Hindlimb muscle (tissue), 1 donor: ENCODE data around the gene PREX1. TPM values are rescaled to one million over a fixed set of nuclear protein-coding genes. Genes with fewer than 3 reads are reported as not detected.
"Not testable (repeated sequence)": the region's sequence is repeated elsewhere in the genome, so short reads cannot be mapped to it uniquely, and the experiment has no call there.

ENCODE experiments used
- DNase-seq: peaks from one replicate; pipeline ENCODE4 v3.0.0-alpha.2; 2013
- polyA plus RNA-seq: library from polyadenylated mRNA; unstranded; fragments of 120-200 nt; gene quantifications from one replicate; pipeline ENCODE4 v1.2.1, GENCODE V29; 2013; ENCODE audit not compliant: insufficient read length

PREX1 gene
- polyA plus RNA-seq, 1 donor = 20.0 TPM

- DNase-seq = no peak
Measured at GRCh38 chr20:48847498-48848205, 19.9 kb upstream of the PREX1 start.

GRCh38 chr20:48846516-48847492 lies 19.0 kb upstream of the PREX1 start:
- DNase-seq = no peak

- DNase-seq = no peak
Measured at GRCh38 chr20:48845721-48846306, 18.0 kb upstream of the PREX1 start.

DNA sequence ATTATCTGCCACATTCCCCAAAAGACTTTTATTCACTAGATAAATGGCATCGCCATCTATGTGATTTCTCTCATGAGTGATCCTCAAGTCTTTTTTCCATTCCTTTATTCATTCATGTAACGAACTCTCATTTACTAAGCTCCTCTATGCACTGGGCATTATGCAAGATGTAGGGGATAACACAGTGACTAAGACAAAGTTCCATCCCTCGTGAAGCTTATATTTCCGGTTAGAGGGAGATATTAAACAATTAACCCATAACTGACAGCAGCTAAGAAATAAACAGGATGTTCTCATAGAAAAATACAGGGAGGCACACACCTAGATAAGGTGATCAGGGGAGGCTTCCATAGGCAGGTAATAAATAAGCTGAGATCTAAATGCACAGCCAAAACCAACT lies 17.2 kb upstream of the PREX1 start:
- no peak for DNase-seq

DNA sequence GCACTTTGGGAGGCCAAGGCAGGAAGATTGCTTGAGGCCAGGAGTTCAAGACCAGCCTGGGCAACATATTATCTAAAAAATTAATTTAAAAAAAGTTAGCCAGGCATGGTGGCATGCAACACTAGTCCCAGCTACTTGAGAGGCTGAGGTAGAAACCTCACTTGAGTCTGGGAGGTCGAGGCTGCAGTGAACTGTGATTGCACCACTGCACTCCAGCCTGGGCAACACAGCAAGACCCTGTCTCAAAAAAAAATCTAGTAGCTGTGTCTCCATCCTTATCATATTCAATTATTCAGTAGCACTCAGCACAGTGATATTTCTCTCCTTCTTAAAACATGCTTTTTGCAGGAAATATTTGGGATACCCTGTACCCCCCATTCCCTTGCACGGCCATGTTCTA lies 16.1 kb upstream of the PREX1 start:
- DNase-seq = not testable (repeated sequence)

- DNase-seq = no peak
Measured at GRCh38 chr20:48843057-48843806, 15.4 kb upstream of the PREX1 start.

- no peak for DNase-seq
Measured at GRCh38 chr20:48841875-48842529, 14.2 kb upstream of the PREX1 start.

DNA sequence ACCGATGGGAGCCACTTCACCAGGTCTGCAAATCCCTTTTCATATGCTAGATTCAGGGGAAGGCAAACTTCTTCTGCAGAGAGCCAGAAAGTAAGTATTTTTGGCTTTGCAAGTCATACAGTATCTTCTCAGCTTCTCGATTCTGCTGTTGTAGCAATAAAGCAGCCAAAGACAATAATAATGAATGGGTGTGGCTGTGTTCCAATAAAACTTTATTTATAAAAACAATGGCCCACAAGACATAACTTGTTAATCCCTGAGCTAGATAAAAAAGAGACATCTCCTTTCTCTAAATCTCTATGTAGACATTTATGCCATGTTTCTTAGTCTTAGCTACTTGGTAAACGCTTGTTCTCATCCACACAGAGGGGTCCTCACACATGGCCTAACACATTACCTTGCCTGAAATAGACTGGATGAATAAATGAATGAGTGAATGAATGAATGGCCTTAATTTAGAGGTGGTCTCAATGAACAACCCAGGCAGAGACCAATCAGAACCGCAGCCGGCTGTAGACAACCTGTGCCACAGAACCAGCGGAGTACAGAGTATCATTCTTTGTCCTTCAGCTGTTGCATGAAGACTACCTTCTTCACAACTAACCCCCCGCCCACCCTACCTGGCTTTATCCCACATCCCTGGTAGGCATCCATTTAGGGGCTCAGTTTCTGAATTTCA lies 13.5 kb upstream of the PREX1 start:
- no peak for DNase-seq

DNA sequence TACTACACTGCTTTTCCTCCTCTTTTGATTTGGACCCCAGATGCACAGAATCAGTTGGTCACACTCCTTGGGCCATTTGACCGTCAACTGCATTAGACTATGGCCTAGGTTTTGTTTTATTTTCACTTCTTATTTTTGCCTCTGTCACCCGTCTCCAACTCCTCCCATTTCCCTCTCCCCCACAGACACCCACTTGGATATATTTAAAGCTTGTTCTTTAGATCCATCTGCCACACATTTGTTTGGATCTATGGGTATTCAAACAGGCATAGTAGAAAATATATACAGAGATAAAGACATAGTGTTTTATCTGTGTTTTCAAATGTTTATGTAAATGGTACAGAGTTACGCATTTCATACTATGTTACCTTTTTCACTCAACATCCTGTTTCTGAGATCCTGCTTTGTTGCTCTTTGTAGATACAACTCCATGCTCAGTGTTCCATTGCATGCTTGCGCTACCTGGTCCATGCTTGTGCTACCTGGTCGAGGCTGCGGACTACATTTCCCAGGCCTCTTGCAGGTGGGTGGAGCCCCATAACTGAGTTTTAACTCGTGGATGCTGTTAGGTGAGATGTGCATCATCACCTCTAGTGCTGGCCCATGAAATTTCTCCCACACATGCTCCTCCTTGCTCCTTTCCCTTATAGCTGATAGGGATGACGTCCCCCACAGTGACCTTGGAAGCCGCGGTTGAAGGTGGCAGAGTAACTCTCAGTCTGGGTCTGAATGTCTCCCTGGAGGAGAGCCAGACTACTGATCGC lies 11.5 kb upstream of the PREX1 start:
- DNase-seq = no peak

GRCh38 chr20:48837014-48837413 lies 9.2 kb upstream of the PREX1 start:
- no peak for DNase-seq

DNA sequence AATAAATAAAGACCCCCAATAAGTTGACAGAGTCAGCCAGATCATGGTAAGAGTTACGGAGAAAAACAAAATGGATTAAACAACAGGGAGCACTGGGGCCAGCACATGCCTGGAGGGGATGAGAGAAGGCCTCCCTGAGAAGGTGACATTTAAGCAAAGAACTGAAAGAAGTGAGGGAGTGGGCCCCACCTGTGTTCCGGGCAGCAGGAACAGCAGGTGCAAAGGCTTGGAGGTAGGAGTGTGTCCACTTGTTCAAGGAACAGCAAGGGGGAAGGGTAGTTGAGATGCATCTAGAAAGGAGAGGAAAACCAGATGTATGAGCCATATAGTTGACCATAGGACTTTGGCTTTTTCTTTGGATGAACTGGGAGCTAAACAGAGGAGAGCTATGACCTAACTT lies 7.6 kb upstream of the PREX1 start:
- no peak for DNase-seq

DNA sequence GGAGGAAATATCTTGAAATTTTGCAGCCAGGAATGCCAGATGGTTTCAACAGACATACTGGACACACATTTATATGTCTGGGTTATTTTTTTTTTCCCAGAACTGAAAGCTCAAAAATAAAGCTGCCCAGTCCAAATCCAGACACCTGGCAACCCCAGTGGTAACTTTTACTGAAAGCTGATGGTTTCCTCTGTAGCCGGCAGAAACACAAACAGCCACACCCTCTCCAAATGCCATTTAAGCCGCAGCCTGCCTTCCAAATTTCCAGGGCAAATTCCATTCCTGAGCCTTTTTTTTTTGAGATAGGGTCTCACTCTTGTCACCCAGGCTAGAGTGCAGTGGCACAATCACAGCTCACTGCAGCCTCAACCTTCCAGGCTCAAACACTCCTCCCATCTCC lies 6.5 kb upstream of the PREX1 start:
- DNase-seq = no peak

- DNase-seq = no peak
Measured at GRCh38 chr20:48832405-48832730, 4.6 kb upstream of the PREX1 start.

GRCh38 chr20:48831718-48832404 lies 4.1 kb upstream of the PREX1 start:
- DNase-seq = no peak

- DNase-seq = no peak
Measured at GRCh38 chr20:48830826-48831318, 3.1 kb upstream of the PREX1 start.

DNA sequence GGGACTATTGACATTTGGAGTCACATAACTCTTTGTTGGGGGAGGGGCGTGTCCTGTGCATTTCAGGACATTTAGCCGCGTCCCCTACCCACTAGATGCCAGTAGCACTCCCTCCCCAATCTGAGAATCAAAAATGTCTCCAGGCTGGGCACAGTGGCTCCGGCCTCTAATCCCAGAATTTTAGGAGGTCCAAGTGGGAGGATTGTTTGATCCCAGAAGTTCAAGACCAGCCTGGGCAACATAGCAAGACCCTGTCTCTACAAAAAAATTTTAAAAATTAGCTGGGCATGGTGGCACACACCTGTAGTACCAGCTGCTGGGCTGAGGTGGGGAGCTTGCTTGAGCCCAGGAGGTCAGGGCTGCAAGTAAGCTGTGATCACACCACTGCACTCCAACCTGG lies 2.1 kb upstream of the PREX1 start:
- no peak for DNase-seq

- DNase-seq = no peak
Measured at GRCh38 chr20:48828734-48829460, 1.1 kb upstream of the PREX1 start.

DNA sequence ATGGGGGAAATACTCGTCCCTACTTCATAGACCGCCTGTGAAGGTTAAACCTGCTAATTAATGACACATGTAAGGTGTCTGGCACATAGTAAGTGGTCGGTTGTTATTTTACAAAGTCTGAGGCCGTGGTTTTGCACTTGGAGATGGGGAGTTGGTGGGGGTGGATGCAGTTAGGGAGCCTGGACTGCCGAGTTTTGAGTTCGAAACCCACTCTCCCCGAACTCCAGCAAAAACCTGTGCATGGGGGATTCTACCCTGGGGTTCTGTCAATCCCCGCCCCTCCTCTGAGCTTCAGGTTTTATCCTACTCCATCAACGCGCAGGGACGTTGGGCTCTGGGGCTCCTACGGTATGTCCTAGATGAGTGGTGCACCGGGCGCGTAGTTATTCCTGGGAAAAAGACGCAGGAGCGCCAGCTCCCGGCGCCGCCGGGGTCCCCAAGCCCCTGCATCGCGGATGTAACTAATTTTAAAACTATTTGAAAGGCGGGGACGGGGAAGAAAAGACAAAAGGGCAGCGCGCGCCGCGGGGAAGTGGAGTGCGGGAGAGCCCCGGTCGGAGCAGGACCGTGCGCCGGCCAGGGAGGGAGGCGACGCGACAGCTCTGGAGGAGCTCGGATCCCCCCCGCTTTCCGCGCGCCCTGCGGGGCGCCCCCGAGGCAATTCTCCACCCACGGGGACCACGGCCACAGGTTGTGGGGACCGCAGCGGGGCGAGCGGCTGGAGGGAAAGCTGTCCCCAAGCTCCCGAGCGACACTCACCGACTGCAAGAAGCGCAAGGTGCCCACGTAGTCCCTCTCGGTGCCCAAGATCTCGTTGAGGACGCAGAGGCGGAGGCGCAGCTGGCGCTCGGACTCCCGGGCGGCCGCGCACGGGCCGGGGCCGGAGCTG lies 672 bp downstream of the PREX1 start:
- no peak for DNase-seq
